Omental fat pad (tissue), 4 donors: ENCODE measurements around the gene GFPT2. TPM values are rescaled to one million over a fixed set of nuclear protein-coding genes. Genes with fewer than 3 reads are reported as not detected.

Source experiments
- ATAC-seq: fragments of 150-250 bp; one replicate; pipeline ENCODE4 v1.9.1; 2016; ENCODE audit warnings: mild to moderate bottlenecking, moderate library complexity; ENCODE audit not compliant: low FRiP score
- DNase-seq: peaks from one replicate; pipeline ENCODE4 v3.0.0-alpha.2; 2019; ENCODE audit warnings: low spot score
- CTCF ChIP-seq, 3 donors: fragments of 450-650 bp; IDR thresholded peaks; one replicate each; pipeline ENCODE4 v1.5.1; 2016 to 2017; ENCODE audit warnings: antibody characterized with exemption in 3 of 3, mild to moderate bottlenecking in 3 of 3, moderate library complexity in 2 of 3
- total RNA-seq, 4 donors: library from RNA; depleted of rRNA; stranded (reverse); fragments of >200 nt; gene quantifications; one replicate each; pipeline ENCODE4 v1.1.0, GENCODE V29; 2016

GFPT2 gene
- total RNA-seq, 4 donors from 2014 or later = 42.3 to 553 (median 270) TPM

GRCh38 chr5:180364306-180364856 lies 11.2 kb upstream of the GFPT2 start:
- no peak for TF ChIP-seq CTCF (IDR thresholded peaks at IDR 0.05)
- DNase-seq = no peak
- no peak for ATAC-seq

- no peak for ATAC-seq
- TF ChIP-seq CTCF (IDR thresholded peaks at IDR 0.05) = no peak
- no peak for DNase-seq
These were observed 7.2 kb upstream of the GFPT2 start for GRCh38 chr5:180360078-180360957.

GRCh38 chr5:180358694-180359093 lies 5.6 kb upstream of the GFPT2 start:
- no peak for DNase-seq
- ATAC-seq = no peak
- no peak for TF ChIP-seq CTCF (IDR thresholded peaks at IDR 0.05)

- no peak for ATAC-seq
- TF ChIP-seq CTCF (IDR thresholded peaks at IDR 0.05) = no peak
- no peak for DNase-seq
These were observed 5.0 kb upstream of the GFPT2 start for GRCh38 chr5:180358179-180358578.

GRCh38 chr5:180354966-180355365 lies 1.8 kb upstream of the GFPT2 start:
- DNase-seq (no peak), ATAC-seq (no peak)
- no peak for TF ChIP-seq CTCF (IDR thresholded peaks at IDR 0.05)

- ATAC-seq (no peak), DNase-seq (no peak)
- TF ChIP-seq CTCF (IDR thresholded peaks at IDR 0.05) = no peak
These were observed 880 bp upstream of the GFPT2 start for GRCh38 chr5:180353980-180354452.
